GM12891 (cell line): Measurements from ENCODE around the gene UNC13B.

Experiments used
- POLR2A ChIP-seq: IDR thresholded peaks from 2 replicates; pipeline ENCODE4 v1.6.1; 2011; ENCODE audit warnings: low read depth, low read length, control low read depth
- POLR2AphosphoS5 ChIP-seq: IDR thresholded peaks from 2 replicates; pipeline ENCODE4 v1.6.1; 2011; ENCODE audit warnings: low read depth, low read length, control low read depth
- POU2F2 ChIP-seq: IDR thresholded peaks from 2 replicates; pipeline ENCODE4 v1.6.1; 2011; ENCODE audit warnings: low read depth, mild to moderate bottlenecking, control low read depth, low read length, moderate library complexity
- TAF1 ChIP-seq: IDR thresholded peaks from 2 replicates; pipeline ENCODE4 v1.6.1; 2011; ENCODE audit warnings: low read depth, low read length, control low read depth

DNA sequence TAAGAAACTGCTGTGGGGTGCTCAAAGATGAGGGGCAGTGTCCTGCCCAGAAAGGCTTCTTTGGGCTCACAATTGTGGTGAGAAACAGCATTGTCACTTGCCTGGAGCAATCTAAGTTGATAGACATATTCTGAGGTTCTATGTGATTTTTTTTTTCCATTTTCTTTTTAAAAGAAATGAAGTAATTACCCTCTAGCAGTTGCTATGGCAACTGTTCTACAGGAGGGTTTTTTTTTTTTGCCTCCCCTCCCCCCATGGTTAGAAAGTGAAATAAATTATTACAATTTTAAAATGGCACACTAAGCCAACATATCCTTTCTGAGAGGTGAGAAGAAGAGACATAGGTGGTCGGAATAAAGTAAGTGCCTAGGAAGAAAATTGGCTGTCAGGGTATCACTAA lies 127.0 kb downstream of the UNC13B start:
- TF ChIP-seq POLR2A = no peak
- no peak for TF ChIP-seq TAF1
- no peak for TF ChIP-seq POU2F2
- no peak for TF ChIP-seq POLR2AphosphoS5
